GM18517 (cell line): Measurements from ENCODE around the gene ANKFN1.

Experiments
- ATAC-seq: cut with Tn5 transposase; IDR thresholded peaks from one replicate; pipeline ENCODE4 v1.9.1; 2021; ENCODE audit warnings: mild to moderate bottlenecking, moderate library complexity; ENCODE audit not compliant: unreplicated experiment

ANKFN1 gene

DNA sequence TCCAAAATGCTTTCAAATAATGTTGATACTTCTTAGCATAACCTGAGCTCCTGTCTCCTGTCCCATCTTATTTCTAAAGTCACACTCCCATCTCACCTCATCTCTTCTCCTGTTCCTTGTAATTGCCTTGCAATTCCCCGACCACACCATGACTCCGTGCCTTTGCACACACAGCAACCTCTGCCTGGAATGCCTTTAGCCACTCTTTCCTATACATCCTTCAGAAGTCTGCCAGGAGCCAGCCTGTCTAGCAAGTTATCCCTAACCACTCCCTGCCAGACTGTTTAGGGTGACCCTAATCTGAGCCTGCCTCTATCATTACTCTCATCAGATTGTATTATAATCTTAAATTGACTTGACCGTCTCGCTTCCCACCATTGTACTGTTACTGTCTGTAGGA is 272.2 kb downstream of the ANKFN1 start:
- ATAC-seq: no peak

GRCh38 chr17:56426901-56427300 is 273.6 kb downstream of the ANKFN1 start:
- ATAC-seq: no peak

DNA sequence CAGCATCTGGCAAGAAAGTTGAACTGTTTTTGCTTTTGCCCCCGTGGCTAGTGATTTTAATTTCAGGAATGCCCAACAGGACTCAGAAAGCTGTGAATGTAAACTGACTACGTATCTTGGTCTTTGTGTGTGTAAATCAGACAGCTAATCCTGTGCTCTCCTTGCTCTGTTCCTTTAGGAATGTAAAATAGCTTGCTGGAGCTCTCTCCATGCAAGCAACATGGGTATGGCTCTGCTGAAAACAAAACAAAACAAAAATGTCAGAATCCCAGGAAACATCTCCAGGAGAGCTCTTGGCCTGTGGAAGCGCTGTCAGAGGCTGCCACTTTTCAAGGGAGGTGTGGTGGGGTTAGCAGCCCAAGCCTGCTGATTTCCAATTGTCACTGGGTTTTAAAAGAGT is 278.5 kb downstream of the ANKFN1 start:
- no peak for ATAC-seq

- no peak for ATAC-seq
These were observed 279.2 kb downstream of the ANKFN1 start for GRCh38 chr17:56432443-56432842.

GRCh38 chr17:56434610-56435009 is 281.3 kb downstream of the ANKFN1 start:
- no peak for ATAC-seq

DNA sequence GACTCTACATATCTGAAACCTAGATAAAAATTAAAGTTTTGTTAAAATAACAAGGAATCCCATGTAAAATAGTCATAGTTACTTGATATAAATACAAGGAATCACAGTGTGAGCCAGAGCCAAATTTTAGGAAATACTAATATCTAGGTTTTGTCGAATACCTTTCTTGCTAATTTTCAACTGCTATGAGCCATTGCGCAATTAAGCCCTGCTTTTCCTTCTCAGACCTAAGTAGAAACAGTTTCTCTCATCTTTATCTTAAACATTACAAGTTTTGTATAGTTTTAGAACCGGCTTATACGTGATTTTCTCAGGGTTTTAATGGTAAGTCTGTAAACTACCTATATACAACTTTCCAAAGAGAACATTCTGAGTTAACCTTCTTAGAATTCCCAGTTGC is 282.9 kb downstream of the ANKFN1 start:
- ATAC-seq: no peak

DNA sequence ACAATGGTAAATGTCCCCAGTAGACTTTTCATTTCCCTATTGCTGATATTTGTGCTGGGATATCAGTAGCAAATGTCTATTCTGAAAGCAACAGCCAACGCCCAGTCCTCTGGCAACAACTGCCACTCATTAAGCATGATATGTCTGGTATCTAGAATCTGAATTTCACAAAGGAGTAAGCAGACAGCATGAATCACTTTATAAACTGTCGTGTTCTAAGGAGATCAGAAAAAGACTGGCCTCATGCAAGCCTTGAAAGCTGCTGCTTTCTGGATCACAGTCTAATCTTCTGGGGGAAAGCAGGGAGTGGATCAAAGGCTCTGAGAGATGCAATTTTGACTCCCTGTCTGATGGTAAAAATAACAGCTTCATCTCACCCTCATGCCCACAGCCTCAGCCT is 287.1 kb downstream of the ANKFN1 start:
- ATAC-seq: no peak

GRCh38 chr17:56441308-56441707 is 288.0 kb downstream of the ANKFN1 start:
- no peak for ATAC-seq

GRCh38 chr17:56445692-56446411 is 292.6 kb downstream of the ANKFN1 start:
- ATAC-seq: no peak

- ATAC-seq: no peak
These were observed 293.9 kb downstream of the ANKFN1 start for GRCh38 chr17:56447171-56447570.

- ATAC-seq: no peak
These were observed 295.1 kb downstream of the ANKFN1 start for GRCh38 chr17:56448371-56448770.

DNA sequence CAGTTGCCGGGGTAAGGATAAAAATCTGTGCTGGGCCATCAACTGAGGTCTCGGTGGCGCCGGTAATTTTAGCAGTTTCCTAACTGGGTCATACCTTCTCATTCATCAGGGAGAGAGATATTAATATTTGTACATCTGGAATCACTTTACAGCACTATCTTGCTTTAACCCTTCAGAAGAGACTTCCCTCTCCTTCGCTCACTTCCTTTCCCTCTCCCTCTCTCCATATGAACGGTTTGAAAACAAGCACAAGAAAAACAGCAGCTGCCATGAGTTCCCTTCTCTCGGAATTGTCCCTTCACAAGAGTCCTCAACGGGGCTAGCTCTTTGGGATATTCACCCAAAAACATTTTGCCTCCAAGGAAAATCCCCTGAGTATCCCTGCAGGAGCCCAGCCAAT is 295.9 kb downstream of the ANKFN1 start:
- ATAC-seq: no peak

- no peak for ATAC-seq
These were observed 298.4 kb downstream of the ANKFN1 start for GRCh38 chr17:56451629-56452028.

- ATAC-seq: no peak
These were observed 299.2 kb downstream of the ANKFN1 start for GRCh38 chr17:56452461-56452860.

DNA sequence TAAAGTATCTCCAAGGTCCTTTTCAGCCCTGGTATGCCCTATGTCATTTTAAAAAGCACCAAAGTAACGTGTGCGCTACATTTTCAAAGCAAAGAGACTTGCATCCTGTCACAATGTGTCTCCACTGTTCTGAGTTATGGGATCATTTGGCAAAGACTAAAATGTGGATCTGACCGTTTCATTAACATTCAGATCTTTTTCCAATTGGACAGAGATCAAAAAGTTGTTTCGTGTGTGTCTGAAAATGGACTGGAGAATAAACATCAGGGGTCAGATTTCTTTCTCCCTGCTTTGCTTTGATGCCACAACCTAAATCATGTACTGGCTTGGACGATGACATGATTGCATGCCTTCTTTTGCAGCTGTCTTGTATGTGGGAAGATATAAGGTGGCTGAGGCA is 304.2 kb downstream of the ANKFN1 start:
- no peak for ATAC-seq

- no peak for ATAC-seq
These were observed 312.6 kb downstream of the ANKFN1 start for GRCh38 chr17:56465886-56466285.

DNA sequence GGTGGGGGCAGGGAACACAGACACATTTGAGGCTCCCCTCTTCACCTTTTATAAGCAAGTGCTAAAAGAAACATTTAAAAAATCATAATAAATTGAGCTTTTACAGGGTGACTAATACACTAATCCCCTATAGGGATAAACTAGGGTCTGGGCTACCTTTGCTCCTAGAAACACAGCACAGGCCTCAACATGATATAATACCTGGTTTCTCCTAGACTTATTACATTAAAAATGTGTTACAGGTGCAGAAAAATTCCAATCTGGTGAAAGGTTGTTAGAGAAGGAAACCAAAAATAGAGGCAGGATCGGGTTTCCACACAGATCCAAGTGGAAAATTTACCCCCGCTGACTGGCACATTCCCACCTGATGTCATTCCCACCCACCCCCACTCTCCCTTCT is 315.6 kb downstream of the ANKFN1 start:
- ATAC-seq: no peak

GRCh38 chr17:56471696-56472095 is 318.4 kb downstream of the ANKFN1 start:
- no peak for ATAC-seq

DNA sequence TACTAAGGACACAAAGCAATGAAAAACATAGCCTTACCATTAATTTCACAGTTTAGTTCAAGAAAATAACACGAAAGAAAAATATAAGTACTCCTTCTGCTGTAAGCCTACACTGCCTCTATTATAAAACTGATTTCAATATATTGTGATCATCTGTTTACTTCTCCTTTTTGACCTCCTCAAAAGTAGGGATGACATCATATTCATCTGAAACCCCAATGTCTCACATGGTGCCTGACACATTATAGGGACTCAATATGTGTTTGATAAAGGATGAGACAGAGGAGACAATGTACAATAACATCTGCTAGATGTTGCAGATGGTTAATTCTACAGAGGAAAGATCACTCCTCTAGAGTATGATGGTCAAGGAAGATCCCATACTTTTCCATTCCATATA is 321.8 kb downstream of the ANKFN1 start:
- no peak for ATAC-seq

DNA sequence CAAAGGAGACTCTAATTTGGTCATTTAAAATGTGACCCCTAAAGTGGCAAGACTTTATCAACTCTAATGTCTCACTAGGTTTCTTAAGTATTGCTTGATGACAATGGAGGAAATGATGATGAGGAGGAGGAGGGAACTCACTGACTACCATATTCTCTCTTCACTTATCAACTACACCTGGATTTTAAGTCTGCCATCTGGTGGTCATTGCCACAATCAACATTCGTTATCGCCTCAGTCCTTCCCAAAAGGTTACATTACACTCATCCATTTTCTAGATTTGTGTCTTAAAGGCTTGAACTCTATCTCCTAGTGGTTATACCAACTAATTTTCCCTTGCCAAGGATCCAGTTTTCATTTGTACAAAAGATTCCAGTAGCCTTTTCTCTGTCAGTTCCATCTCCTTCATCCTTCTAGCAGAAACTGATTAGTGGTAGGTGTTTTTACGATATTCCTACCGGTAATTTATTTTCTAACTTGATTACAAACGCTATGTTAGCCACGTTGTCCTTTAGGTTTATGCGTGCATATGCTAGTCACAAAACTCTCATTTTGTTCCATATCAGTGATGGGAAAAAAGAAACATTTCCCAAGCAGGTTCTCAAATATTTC is 325.7 kb downstream of the ANKFN1 start:
- ATAC-seq: no peak

DNA sequence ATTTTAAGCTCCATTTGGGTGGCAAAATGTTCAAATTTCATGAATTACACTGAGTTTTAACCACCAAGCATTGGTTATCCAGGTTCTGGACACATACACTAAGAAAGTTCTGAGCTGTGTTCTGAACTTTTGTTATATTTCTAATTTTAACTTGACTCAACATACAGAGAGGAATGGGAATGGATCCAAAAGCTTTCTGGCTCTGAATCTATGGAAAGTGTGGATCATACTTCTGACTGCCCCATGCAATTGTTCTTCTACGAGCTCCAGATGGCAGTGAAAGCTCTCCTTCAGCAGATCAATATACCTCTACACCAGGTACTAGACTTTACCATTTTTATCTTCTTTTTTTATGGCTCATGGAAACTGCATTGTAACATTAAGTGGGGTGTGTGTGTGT is 327.2 kb downstream of the ANKFN1 start:
- no peak for ATAC-seq

DNA sequence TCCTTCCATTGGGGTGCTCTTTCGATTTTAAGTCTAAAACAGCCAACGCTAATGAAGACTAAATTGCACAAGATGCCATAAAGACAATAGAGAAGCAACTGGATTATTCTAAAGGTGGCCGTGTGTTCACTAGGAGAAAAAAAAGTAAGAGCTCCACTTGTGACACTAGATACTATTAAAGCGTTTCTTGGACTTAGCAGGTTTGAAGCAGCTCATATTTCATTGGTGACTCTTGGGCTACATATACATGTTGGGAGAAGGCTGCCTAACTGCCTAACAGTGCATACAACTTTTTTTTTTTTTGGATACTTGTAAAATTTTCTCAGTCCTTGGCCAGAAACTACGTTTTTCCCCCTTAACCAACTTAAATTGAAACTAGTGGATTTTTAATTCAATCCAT is 328.4 kb downstream of the ANKFN1 start:
- ATAC-seq: no peak

DNA sequence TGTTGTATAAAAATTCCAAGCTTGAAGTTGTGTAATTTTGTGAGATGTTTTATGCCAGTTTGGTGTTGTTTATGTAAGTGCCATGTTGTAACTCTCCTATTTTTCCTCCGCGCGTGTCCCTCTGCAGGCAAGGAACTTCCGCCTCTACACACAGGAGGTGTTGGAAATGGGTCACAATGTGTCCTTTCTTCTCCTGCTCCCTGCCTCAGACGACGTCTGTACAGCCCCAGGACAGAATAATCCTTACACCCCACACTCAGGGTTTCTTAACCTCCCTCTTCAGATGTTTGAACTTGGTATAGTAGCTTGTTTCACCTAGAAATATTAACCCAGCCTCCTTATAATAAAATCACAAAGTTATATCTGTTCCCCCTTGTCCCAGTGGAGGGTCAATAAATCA is 329.0 kb downstream of the ANKFN1 start:
- no peak for ATAC-seq
